CD4-positive, alpha-beta T cell treated with Interleukin-21 for 1 hour (primary cell): Measurements from ENCODE around the gene ACHE.
"Not testable (repeated sequence)": the region's sequence is repeated elsewhere in the genome, so short reads cannot be mapped to it uniquely, and the experiment has no call there.

Experiments used
- DNase-seq: peaks from one replicate; pipeline ENCODE4 v3.0.0-alpha.2; 2020

The ACHE gene

DNA sequence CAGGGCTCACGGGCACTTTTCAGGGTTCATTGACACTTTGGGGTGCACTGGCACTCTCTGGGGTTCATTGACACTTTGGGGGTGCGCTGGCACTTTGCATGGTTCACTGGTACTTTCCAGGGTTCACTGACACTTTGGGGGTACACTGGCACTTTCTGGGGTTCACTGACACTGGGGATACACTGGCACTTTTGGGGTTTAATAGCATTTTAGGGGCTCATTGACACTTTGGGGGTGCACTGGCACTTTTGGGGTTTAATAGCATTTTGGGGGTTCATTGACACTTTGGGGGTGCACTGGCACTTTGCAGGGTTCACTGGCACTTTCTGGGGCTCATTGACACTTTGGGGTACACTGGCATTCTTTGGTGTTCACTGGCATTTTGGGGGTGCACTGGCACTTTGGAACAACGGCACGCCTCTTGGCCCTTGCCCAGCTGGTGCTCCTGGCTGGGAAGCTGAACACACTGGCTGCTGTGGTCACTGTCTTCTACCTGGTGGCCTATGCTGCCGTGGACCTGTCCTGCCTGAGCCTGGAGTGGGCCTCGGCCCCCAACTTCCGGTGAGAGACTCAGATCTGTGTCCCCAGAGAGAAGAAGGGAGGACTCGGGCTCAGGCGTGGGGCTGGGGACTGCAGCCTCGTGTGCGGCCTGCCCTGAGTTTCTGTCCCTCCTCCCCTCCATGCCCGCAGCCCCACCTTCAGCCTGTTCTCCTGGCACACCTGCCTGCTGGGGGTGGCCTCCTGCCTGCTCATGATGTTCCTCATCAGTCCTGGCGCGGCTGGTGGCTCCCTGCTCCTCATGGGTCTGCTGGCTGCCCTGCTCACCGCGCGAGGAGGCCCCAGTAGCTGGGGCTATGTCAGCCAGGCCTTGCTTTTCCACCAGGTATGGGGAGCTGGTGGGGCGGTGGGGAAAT lies 34.7 kb downstream of the ACHE start:
- no peak for DNase-seq

- no peak for DNase-seq
Observed at GRCh38 chr7:100859856-100860255, 35.8 kb downstream of the ACHE start.

GRCh38 chr7:100856871-100857282 lies 38.8 kb downstream of the ACHE start:
- no peak for DNase-seq

- no peak for DNase-seq
Observed at GRCh38 chr7:100855515-100855914, 40.2 kb downstream of the ACHE start.

DNA sequence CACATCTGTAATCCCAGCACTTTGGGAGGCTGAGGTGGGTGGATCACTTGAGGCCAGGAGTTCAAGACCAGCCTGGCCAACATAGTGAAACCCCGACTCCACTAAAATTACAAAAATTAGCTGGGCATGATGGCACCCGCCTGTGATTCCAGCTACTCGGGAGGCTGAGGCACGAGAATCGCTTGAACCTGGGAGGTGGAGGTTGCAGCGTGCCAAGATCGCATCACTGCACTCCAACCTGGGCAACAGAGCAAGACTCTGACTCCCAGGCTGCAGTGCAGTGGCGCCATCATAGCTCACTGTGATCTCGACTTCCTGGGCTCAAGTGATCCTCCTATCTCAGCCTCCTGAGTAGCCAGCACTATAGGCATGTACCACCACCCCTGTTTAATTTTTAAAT lies 40.8 kb downstream of the ACHE start:
- DNase-seq = not testable (repeated sequence)

- DNase-seq = no peak
Observed at GRCh38 chr7:100854146-100854895, 41.4 kb downstream of the ACHE start.

- peak; percentile 85 for DNase-seq
Observed at GRCh38 chr7:100852048-100852872, 43.4 kb downstream of the ACHE start, which contains the start of gene SLC12A9. TSS of gene SLC12A9 (plus strand) at chr7:100852713. CDS start at chr7:100854198, 1,485 bp downstream.

- no peak for DNase-seq
Observed at GRCh38 chr7:100847360-100847759, 48.3 kb downstream of the ACHE start.

DNA sequence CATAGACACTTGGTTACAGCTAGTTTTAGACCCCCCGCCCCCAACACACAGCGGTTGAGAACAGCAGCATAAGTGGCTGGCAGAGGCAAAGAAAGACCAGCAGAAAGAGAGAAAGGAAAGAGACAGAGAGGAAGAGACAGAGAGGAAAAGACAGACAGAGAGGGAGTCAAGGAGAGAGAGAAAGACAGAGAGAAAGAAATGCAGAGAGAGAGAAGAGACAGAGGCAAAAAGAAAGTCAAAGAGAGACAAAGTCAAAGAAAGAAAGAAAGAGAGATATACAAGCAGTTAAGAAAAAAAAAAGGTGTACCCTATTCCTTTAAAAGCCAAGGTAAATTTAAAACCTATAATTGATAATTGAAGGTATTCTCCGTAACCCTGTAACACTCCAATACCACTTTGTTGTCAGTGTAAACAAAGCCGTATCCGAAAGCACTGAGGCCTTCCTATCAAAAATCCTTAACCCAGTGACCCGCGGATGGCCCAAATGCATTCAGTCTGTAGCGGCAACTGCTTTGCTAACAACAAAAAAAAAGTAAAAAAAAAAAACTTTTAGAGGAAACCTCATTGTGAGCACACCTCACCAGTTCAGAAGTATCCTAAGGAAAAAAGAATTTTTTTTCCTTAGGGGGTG lies 55.1 kb downstream of the ACHE start:
- no peak for DNase-seq
